ENCODE data around the gene MON1B.
"Not testable (repeated sequence)": the region's sequence is repeated elsewhere in the genome, so short reads cannot be mapped to it uniquely, and the experiment has no call there.

- not testable (repeated sequence) for TF ChIP-seq E2F6 (IDR thresholded peaks at IDR 0.05); RAD21 (IDR thresholded peaks at IDR 0.05 in 1 of 2, conservative IDR thresholded peaks at IDR 0.05 in 1 of 2; ENCODE audit: low read depth in 2 of 2, low read length in 2 of 2); CREB1 (IDR thresholded peaks at IDR 0.05); EP300 (IDR thresholded peaks at IDR 0.05; ENCODE audit: borderline replicate concordance in 1 of 2, low read depth in 2 of 2, low read length in 2 of 2); POLR2A (IDR thresholded peaks at IDR 0.05; ENCODE audit: control extremely low read depth in 1 of 2, low read depth in 2 of 2, low read length in 2 of 2); MAX (IDR thresholded peaks at IDR 0.05); TCF12 (IDR thresholded peaks at IDR 0.05; ENCODE audit: low read depth, low read length); CTCF (IDR thresholded peaks at IDR 0.05; ENCODE audit: control extremely low read depth in 1 of 3, insufficient read depth in 1 of 3, low read depth in 1 of 3, low read length in 3 of 3); EZH2 (IDR thresholded peaks at IDR 0.05; ENCODE audit: low read depth, low read length, severe bottlenecking)
These were observed 51.5 kb downstream of the MON1B start for GRCh38 chr16:77242471-77242870.
